ENCODE measurements around the gene FRMD4A.

FRMD4A gene

DNA sequence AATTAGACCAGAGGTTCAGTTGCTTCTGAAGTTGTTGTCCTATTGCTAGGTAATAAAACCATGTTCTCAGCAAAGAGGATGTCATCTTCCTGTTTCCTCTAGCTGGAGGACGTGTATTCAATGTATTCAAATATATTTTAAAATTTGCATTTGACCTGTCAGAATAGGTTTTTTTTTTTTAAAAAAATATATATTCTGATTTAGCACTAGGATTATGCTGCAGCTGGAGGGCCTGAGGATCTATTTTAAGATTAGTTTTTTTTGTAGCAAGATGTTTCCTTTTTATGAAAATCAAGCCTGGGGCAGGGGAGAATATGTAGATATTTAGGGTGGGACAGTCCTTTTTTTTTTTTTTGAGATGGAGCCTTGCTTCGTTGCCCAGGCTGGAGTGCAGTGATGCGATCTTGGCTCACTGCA lies 337.0 kb downstream of the FRMD4A start:
- TF ChIP-seq MYC (IDR thresholded peaks at IDR 0.05; ENCODE audit: low read depth, low read length) (no peak), POLR2A (IDR thresholded peaks at IDR 0.05; ENCODE audit: extremely low read depth, insufficient read length) (no peak)
- TF ChIP-seq, protein P1, sequence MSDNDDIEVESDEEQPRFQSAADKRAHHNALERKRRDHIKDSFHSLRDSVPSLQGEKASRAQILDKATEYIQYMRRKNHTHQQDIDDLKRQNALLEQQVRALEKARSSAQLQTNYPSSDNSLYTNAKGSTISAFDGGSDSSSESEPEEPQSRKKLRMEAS (IDR thresholded peaks at IDR 0.05; ENCODE audit: low read depth, low read length), result no peak
- TF ChIP-seq, protein P2, sequence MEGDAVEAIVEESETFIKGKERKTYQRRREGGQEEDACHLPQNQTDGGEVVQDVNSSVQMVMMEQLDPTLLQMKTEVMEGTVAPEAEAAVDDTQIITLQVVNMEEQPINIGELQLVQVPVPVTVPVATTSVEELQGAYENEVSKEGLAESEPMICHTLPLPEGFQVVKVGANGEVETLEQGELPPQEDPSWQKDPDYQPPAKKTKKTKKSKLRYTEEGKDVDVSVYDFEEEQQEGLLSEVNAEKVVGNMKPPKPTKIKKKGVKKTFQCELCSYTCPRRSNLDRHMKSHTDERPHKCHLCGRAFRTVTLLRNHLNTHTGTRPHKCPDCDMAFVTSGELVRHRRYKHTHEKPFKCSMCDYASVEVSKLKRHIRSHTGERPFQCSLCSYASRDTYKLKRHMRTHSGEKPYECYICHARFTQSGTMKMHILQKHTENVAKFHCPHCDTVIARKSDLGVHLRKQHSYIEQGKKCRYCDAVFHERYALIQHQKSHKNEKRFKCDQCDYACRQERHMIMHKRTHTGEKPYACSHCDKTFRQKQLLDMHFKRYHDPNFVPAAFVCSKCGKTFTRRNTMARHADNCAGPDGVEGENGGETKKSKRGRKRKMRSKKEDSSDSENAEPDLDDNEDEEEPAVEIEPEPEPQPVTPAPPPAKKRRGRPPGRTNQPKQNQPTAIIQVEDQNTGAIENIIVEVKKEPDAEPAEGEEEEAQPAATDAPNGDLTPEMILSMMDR (IDR thresholded peaks at IDR 0.05; ENCODE audit: low read depth, low read length), result no peak
- no peak overlapping the region for H3K4me3 ChIP-seq (ENCODE audit: low read depth, low read length)
- DNase-seq (ENCODE audit: low read depth), result no peak

DNA sequence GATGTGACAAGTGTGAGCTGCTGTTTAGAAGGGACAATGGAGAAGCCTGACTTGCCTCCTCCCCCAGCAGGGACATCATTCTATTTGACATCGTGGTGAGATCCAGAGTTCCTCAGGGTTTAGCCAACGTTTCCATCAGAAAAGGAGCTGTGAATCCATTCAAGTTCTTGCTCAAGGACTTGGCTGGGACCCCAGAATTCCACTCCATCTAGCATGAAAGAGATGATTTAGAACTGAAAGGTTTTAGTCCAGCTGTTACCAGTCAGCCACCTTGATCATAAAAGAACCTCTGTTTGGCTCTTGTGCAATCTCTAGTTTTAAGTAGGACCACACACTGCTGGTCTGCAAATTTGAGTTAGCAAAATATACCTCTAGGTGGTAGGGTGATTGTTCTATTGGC lies 337.6 kb downstream of the FRMD4A start:
- TF ChIP-seq POLR2A (IDR thresholded peaks at IDR 0.05; ENCODE audit: extremely low read depth, insufficient read length), result no peak
- TF ChIP-seq, protein P1 (IDR thresholded peaks at IDR 0.05; ENCODE audit: low read depth, low read length), result no peak
- TF ChIP-seq, protein P2 (IDR thresholded peaks at IDR 0.05; ENCODE audit: low read depth, low read length), result no peak
- TF ChIP-seq MYC (IDR thresholded peaks at IDR 0.05; ENCODE audit: low read depth, low read length), result no peak
- DNase-seq (ENCODE audit: low read depth), result no peak

DNA sequence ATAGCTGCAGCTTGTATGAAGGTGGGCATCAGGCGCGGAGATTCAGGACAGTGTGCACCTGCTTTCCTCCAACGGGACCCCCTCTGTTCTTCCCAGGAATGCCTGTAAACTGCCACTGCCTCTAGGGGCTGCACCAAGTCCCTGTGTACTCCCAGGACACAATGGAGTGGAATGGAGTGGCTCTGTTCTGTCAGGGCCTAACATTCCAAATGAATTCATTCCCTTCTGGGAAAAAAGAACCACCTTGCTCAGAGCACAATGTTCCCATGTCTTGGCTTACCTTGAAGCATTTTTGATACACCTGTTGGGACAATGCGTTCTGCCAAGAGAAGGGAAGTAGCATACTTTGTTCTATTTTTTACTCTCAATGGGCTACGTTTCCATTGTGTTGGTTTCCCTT lies 339.4 kb downstream of the FRMD4A start:
- DNase-seq (ENCODE audit: low read depth), result no peak
- no peak for TF ChIP-seq MYC (IDR thresholded peaks at IDR 0.05; ENCODE audit: low read depth, low read length)
- TF ChIP-seq, protein P2 (IDR thresholded peaks at IDR 0.05; ENCODE audit: low read depth, low read length), result no peak
- no peak overlapping the region for H3K4me3 ChIP-seq (ENCODE audit: low read depth, low read length)

More for the DNA sequence above, 337.6 kb downstream of the FRMD4A start:
- no peak overlapping the region for H3K4me3 ChIP-seq (ENCODE audit: low read depth, low read length)

DNA sequence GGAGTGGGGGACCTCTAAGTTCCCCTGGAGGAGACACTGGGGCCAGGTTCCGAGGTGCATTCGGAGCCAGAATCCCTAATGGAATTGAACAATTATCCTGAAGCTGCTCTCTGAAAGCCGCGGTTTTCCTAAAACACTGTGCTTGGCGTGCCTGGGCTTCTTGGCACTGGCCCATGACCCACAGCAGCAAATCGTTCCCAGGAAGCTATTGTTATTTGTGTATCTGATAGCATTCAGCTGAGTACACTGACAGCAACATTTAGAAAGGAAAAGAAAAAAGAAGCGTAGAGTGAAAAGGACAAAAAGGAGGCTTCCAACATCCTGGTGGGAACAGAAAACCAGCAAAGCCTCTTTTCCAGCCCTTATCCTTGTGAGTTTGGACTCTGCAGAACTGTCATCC lies 339.8 kb downstream of the FRMD4A start:
- no peak overlapping the region for H3K4me3 ChIP-seq (ENCODE audit: low read depth, low read length)
- no peak for DNase-seq (ENCODE audit: low read depth)
- TF ChIP-seq, protein P2 (IDR thresholded peaks at IDR 0.05; ENCODE audit: low read depth, low read length), result no peak
- TF ChIP-seq MYC (IDR thresholded peaks at IDR 0.05; ENCODE audit: low read depth, low read length) (no peak), POLR2A (IDR thresholded peaks at IDR 0.05; ENCODE audit: extremely low read depth, insufficient read length) (no peak)
- TF ChIP-seq, protein P1 (IDR thresholded peaks at IDR 0.05; ENCODE audit: low read depth, low read length), result no peak

DNA sequence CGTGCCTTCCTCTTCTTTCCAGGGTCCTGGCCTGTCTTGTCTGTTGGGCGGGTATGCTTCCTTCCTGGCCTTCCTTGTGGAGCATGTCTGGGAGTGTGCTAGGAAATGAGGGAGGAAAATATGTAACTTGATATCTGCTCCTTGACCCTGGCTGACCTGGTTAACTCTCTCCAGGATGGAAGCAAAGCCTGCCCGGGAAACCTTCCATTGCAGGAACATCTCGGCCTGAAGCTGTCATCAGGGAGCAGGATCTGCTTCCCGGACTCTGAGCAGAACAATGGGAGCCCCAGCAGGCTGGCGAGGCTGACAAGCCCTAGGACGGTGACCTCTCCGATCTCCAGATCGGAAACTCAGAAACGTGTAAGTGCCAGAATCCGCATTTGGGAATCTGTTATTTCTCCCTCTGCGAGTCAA lies 340.3 kb downstream of the FRMD4A start:
- TF ChIP-seq MYC (IDR thresholded peaks at IDR 0.05; ENCODE audit: low read depth, low read length) (no peak), POLR2A (IDR thresholded peaks at IDR 0.05; ENCODE audit: extremely low read depth, insufficient read length) (no peak)
- TF ChIP-seq, protein P1 (IDR thresholded peaks at IDR 0.05; ENCODE audit: low read depth, low read length), result no peak
- TF ChIP-seq, protein P2 (IDR thresholded peaks at IDR 0.05; ENCODE audit: low read depth, low read length), result no peak

DNA sequence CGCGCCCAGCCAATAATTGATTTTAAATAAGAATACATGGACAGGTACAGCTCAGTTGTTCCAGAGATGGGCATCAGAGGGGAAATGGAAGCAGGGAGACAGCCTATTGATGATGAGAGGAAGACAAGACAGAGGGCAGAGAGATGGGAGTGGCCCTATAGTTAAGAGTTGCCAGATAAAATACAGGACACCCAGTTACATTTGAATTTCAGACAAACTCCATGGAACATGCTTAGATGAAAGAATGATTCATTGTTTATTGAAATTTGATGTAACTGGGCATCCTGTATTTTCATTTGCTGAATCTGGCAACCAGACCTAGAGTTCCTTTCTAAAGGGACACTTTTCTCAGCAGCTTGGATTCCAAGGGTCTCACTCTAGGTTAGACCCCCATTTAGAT lies 341.1 kb downstream of the FRMD4A start:
- no peak for DNase-seq (ENCODE audit: low read depth)
- TF ChIP-seq, protein P2 (IDR thresholded peaks at IDR 0.05; ENCODE audit: low read depth, low read length), result no peak
- no peak for TF ChIP-seq POLR2A (IDR thresholded peaks at IDR 0.05; ENCODE audit: extremely low read depth, insufficient read length)
- TF ChIP-seq, protein P1 (IDR thresholded peaks at IDR 0.05; ENCODE audit: low read depth, low read length), result no peak
- no peak overlapping the region for H3K4me3 ChIP-seq (ENCODE audit: low read depth, low read length)

More for the DNA sequence above, 340.3 kb downstream of the FRMD4A start:
- H3K4me3 ChIP-seq (ENCODE audit: low read depth, low read length), result no peak overlapping the region
- DNase-seq (ENCODE audit: low read depth), result no peak

Measured in NB4 (cell line).